ENCODE data around the gene RBMY1A1.
"Not testable (repeated sequence)": the region's sequence is repeated elsewhere in the genome, so short reads cannot be mapped to it uniquely, and the experiment has no call there.

RBMY1A1 gene

GRCh38 chrY:21534579-21534978, at the start of gene RBMY1A1:
RBMY1A1 (plus strand) TSS chrY:21534879; CDS start chrY:21536892, 2,013 bp downstream.
- not testable (repeated sequence) for DNase-seq (ENCODE audit: low read depth in 1 of 2, low spot score in 1 of 2)

- not testable (repeated sequence) for DNase-seq (ENCODE audit: low read depth in 1 of 2, low spot score in 1 of 2)
Observed at GRCh38 chrY:21511038-21511437, 23.6 kb upstream of the RBMY1A1 start, which contains the start of gene RBMY1B. RBMY1B (plus strand) TSS chrY:21511338; CDS start chrY:21513351, 2,013 bp downstream.

- not testable (repeated sequence) for DNase-seq (ENCODE audit: low read depth in 1 of 2, low spot score in 1 of 2)
Observed at GRCh38 chrY:21559316-21559984, 24.8 kb downstream of the RBMY1A1 start.

GRCh38 chrY:21585449-21585848, 50.8 kb downstream of the RBMY1A1 start:
- DNase-seq (ENCODE audit: low read depth in 1 of 2, low spot score in 1 of 2) = no peak

- DNase-seq (ENCODE audit: low read depth in 1 of 2, low spot score in 1 of 2) = not testable (repeated sequence)
Observed at GRCh38 chrY:21586454-21586853, 51.8 kb downstream of the RBMY1A1 start.

GRCh38 chrY:21592059-21592458, 57.4 kb downstream of the RBMY1A1 start:
- DNase-seq (ENCODE audit: low read depth in 1 of 2, low spot score in 1 of 2) = no peak

GRCh38 chrY:21596287-21596686, 61.6 kb downstream of the RBMY1A1 start:
- not testable (repeated sequence) for DNase-seq (ENCODE audit: low read depth in 1 of 2, low spot score in 1 of 2)
